H1 (cell line): Measurements from ENCODE around the gene EXOC2.

Experiments
- BACH1 ChIP-seq: IDR thresholded peaks from 2 replicates; pipeline ENCODE4 v1.6.1; 2012; ENCODE audit warnings: low read length, improper control_type of control experiment
- BRCA1 ChIP-seq: IDR thresholded peaks from 2 replicates; pipeline ENCODE4 v1.6.1; 2012; ENCODE audit warnings: low read depth, low read length, improper control_type of control experiment
- CTCF ChIP-seq, 3 experiments: IDR thresholded peaks; 1 replicate in 2 of 3; 2 replicates in 1 of 3; pipeline versions ENCODE4 v1.5.1 to v1.6.1; 2011; ENCODE audit warnings: low read length in 3 of 3, mild to moderate bottlenecking in 3 of 3, inconsistent platforms in 2 of 3, low read depth in 1 of 3, moderate library complexity in 1 of 3; ENCODE audit not compliant: insufficient read depth in 1 of 3; ENCODE audit errors: control extremely low read depth in 1 of 3
- EZH2 ChIP-seq: fragments of 200-600 bp; sonication (generic); IDR thresholded peaks from 2 replicates; pipeline ENCODE4 v1.7.1; 2012; ENCODE audit warnings: low read depth, mild to moderate bottlenecking, moderate library complexity, low read length, inconsistent platforms; ENCODE audit not compliant: severe bottlenecking
- GABPA ChIP-seq: IDR thresholded peaks from 2 replicates; pipeline ENCODE4 v1.6.1; 2011; ENCODE audit warnings: mild to moderate bottlenecking, low read length, moderate library complexity, borderline replicate concordance; ENCODE audit not compliant: insufficient read depth
- GTF2F1 ChIP-seq: IDR thresholded peaks from 2 replicates; pipeline ENCODE4 v1.6.1; 2012; ENCODE audit warnings: low read depth, low read length, improper control_type of control experiment, borderline replicate concordance
- SIX5 ChIP-seq: IDR thresholded peaks from 2 replicates; pipeline ENCODE4 v1.6.1; 2011; ENCODE audit warnings: mild to moderate bottlenecking, low read depth, low read length
- SRF ChIP-seq: IDR thresholded peaks from 2 replicates; pipeline ENCODE4 v1.6.1; 2011; ENCODE audit warnings: mild to moderate bottlenecking, low read depth, low read length, moderate library complexity
- TCF12 ChIP-seq: IDR thresholded peaks from 2 replicates; pipeline ENCODE4 v1.6.1; 2011; ENCODE audit warnings: low read depth, mild to moderate bottlenecking, low read length

- TF ChIP-seq TCF12 = no peak
- no peak for TF ChIP-seq CTCF (IDR thresholded peaks at IDR 0.05; ENCODE audit: control extremely low read depth in 1 of 3, insufficient read depth in 1 of 3, low read depth in 1 of 3, low read length in 3 of 3)
- TF ChIP-seq BACH1 = no peak
- TF ChIP-seq SRF = no peak
- no peak for TF ChIP-seq EZH2
- TF ChIP-seq GTF2F1 = no peak
- TF ChIP-seq SIX5 = no peak
- TF ChIP-seq BRCA1 = no peak
- TF ChIP-seq GABPA = no peak
Observed at GRCh38 chr6:492816-493414, 200.0 kb downstream of the EXOC2 start.
